ENCODE data around the gene FAT4. TPM values are rescaled to one million over a fixed set of nuclear protein-coding genes. Genes with fewer than 3 reads are reported as not detected.

The FAT4 gene
- total RNA-seq, 1 experiment from 2014 or later = 11.8 TPM

DNA sequence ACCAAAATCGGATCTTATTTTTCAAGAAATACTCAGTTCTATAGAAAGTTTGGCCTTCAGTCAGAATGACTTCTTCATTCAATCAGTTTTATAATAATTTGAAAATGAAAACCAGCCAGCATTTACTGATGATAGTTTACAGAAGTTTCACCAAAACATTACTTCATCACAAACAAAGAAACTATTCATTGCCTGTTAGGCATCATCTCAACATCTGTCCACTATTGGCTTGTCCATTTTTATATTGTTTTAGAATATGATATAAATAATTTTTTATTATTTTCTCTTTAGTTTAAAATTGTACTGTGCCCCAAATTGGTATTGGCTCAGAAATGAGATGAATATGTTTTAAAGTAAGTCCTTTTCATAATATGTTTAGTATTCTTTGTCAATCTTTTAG, 38.4 kb downstream of the FAT4 start:
- no TSS peak for BruUV-seq (replicated peaks)
- CTCF ChIA-PET = no interaction called here
- Histone ChIP-seq H3K9me3 (ENCODE audit: control insufficient read depth, insufficient read depth, low read depth, low read length) (no peaks in the 10 kb centered on the region), H3K36me3 (ENCODE audit: control insufficient read depth, insufficient read depth, low read length) (no peaks in the 10 kb centered on the region; the same call in 1 of the 2 replicates), H3K27ac (ENCODE audit: low read length) (no peak overlapping the region), H3K4me3 (ENCODE audit: low read depth in 2 of 2, low read length in 2 of 2) (no peak overlapping the region), H3K4me1 (ENCODE audit: control insufficient read depth, insufficient read depth, low read length) (peaks cover 3% of the 10 kb centered on the region; the same call in 1 of the 2 replicates), H3K27me3 (ENCODE audit: control insufficient read depth, insufficient read depth, low read length) (no peaks in the 10 kb centered on the region)
- ATAC-seq (no peak), DNase-seq (ENCODE audit: low read depth, low spot score) (no peak)
- intact Hi-C loops (cut with micrococcal nuclease; ENCODE audit: unreplicated experiment) = no loop called here
- in situ Hi-C loops (cut with HindIII; ENCODE audit: low pct_unique_long_range_greater_than_20kb, low sequenced_read_pairs) = no loop called here
- POLR2A ChIA-PET = interaction anchor here (0.6 kb wide), 1 partner anchor 8 kb away, joined by 3 read pairs; no protein-coding TSS in a partner anchor
- TF ChIP-seq, protein P1, sequence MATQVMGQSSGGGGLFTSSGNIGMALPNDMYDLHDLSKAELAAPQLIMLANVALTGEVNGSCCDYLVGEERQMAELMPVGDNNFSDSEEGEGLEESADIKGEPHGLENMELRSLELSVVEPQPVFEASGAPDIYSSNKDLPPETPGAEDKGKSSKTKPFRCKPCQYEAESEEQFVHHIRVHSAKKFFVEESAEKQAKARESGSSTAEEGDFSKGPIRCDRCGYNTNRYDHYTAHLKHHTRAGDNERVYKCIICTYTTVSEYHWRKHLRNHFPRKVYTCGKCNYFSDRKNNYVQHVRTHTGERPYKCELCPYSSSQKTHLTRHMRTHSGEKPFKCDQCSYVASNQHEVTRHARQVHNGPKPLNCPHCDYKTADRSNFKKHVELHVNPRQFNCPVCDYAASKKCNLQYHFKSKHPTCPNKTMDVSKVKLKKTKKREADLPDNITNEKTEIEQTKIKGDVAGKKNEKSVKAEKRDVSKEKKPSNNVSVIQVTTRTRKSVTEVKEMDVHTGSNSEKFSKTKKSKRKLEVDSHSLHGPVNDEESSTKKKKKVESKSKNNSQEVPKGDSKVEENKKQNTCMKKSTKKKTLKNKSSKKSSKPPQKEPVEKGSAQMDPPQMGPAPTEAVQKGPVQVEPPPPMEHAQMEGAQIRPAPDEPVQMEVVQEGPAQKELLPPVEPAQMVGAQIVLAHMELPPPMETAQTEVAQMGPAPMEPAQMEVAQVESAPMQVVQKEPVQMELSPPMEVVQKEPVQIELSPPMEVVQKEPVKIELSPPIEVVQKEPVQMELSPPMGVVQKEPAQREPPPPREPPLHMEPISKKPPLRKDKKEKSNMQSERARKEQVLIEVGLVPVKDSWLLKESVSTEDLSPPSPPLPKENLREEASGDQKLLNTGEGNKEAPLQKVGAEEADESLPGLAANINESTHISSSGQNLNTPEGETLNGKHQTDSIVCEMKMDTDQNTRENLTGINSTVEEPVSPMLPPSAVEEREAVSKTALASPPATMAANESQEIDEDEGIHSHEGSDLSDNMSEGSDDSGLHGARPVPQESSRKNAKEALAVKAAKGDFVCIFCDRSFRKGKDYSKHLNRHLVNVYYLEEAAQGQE (IDR thresholded peaks at IDR 0.05; ENCODE audit: insufficient read depth in 1 of 2, low read depth in 2 of 2, low read length in 1 of 2) = no peak
- TF ChIP-seq SIN3A (IDR thresholded peaks at IDR 0.05; ENCODE audit: borderline replicate concordance, insufficient read depth, low read depth, low read length) = no peak
- TF ChIP-seq, protein P2, sequence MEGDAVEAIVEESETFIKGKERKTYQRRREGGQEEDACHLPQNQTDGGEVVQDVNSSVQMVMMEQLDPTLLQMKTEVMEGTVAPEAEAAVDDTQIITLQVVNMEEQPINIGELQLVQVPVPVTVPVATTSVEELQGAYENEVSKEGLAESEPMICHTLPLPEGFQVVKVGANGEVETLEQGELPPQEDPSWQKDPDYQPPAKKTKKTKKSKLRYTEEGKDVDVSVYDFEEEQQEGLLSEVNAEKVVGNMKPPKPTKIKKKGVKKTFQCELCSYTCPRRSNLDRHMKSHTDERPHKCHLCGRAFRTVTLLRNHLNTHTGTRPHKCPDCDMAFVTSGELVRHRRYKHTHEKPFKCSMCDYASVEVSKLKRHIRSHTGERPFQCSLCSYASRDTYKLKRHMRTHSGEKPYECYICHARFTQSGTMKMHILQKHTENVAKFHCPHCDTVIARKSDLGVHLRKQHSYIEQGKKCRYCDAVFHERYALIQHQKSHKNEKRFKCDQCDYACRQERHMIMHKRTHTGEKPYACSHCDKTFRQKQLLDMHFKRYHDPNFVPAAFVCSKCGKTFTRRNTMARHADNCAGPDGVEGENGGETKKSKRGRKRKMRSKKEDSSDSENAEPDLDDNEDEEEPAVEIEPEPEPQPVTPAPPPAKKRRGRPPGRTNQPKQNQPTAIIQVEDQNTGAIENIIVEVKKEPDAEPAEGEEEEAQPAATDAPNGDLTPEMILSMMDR (IDR thresholded peaks at IDR 0.05) = no peak
- no peak for TF ChIP-seq TCF7L2 (IDR thresholded peaks at IDR 0.05; ENCODE audit: low read depth, low read length)
- TF ChIP-seq POLR2AphosphoS5 (IDR thresholded peaks at IDR 0.05; ENCODE audit: low read depth, low read length) = no peak

DNA sequence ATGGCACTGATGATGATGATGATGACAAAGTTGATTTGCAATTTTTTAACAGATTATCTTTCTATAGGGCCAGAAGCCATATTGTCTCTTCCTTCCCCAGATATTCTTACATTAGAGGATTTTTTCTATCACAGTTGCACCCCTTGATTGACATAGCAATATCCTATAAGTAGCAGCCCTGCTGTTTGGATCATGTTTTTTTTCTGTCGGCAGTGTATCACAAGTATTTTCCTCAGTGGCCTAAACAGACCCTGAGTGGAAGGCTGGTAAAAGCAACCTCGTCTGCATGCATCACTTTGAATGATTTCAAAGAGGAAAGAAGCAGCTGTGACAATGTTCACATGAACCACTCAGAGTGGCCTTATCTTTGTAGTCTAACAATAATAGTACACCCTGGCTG, 41.0 kb downstream of the FAT4 start:
- no peak for DNase-seq (ENCODE audit: low read depth, low spot score)
- no peak for ATAC-seq

More for the DNA sequence above, 41.0 kb downstream of the FAT4 start:
- TF ChIP-seq, protein P2 (IDR thresholded peaks at IDR 0.05) = no peak
- TF ChIP-seq TCF7L2 (IDR thresholded peaks at IDR 0.05; ENCODE audit: low read depth, low read length) = no peak
- no peak for TF ChIP-seq POLR2AphosphoS5 (IDR thresholded peaks at IDR 0.05; ENCODE audit: low read depth, low read length)
- TF ChIP-seq SIN3A (IDR thresholded peaks at IDR 0.05; ENCODE audit: borderline replicate concordance, insufficient read depth, low read depth, low read length) = no peak
- TF ChIP-seq, protein P1 (IDR thresholded peaks at IDR 0.05; ENCODE audit: insufficient read depth in 1 of 2, low read depth in 2 of 2, low read length in 1 of 2) = no peak
- H3K27me3 ChIP-seq (ENCODE audit: control insufficient read depth, insufficient read depth, low read length) = no peaks in the 10 kb centered on the region
- no peak overlapping the region for H3K4me3 ChIP-seq (ENCODE audit: low read depth in 2 of 2, low read length in 2 of 2)
- peaks cover under 1% of the 10 kb centered on the region; the same call in 1 of the 2 replicates for H3K4me1 ChIP-seq (ENCODE audit: control insufficient read depth, insufficient read depth, low read length)
- H3K27ac ChIP-seq (ENCODE audit: low read length) = no peak overlapping the region
- no peaks in the 10 kb centered on the region; the same call in 1 of the 2 replicates for H3K36me3 ChIP-seq (ENCODE audit: control insufficient read depth, insufficient read depth, low read length)
- ChIA-PET CTCF (no interaction called here), POLR2A (no interaction called here)
- in situ Hi-C loops (cut with HindIII; ENCODE audit: low pct_unique_long_range_greater_than_20kb, low sequenced_read_pairs) (no loop called here), intact Hi-C loops (cut with micrococcal nuclease; ENCODE audit: unreplicated experiment) (no loop called here)
- no peaks in the 10 kb centered on the region for H3K9me3 ChIP-seq (ENCODE audit: control insufficient read depth, insufficient read depth, low read depth, low read length)
- no TSS peak for BruUV-seq (replicated peaks)

Measured in Panc1 (cell line).